Retinal pigment epithelial cell (primary cell): ENCODE data around the gene LCAT.

ENCODE experiments used
- DNase-seq: peaks from one replicate; pipeline ENCODE4 v3.0.0-alpha.2; 2010; ENCODE audit warnings: low read depth
- H3K4me3 ChIP-seq: 2 replicates; pipeline ENCODE4 v1.5.1; 2011; ENCODE audit warnings: mild to moderate bottlenecking, low read length, control low read depth, moderate library complexity
- CTCF ChIP-seq: conservative IDR thresholded peaks from 2 replicates; pipeline ENCODE4 v1.5.1; 2011; ENCODE audit warnings: low read depth, low read length, control low read depth, inconsistent platforms

Gene LCAT

DNA sequence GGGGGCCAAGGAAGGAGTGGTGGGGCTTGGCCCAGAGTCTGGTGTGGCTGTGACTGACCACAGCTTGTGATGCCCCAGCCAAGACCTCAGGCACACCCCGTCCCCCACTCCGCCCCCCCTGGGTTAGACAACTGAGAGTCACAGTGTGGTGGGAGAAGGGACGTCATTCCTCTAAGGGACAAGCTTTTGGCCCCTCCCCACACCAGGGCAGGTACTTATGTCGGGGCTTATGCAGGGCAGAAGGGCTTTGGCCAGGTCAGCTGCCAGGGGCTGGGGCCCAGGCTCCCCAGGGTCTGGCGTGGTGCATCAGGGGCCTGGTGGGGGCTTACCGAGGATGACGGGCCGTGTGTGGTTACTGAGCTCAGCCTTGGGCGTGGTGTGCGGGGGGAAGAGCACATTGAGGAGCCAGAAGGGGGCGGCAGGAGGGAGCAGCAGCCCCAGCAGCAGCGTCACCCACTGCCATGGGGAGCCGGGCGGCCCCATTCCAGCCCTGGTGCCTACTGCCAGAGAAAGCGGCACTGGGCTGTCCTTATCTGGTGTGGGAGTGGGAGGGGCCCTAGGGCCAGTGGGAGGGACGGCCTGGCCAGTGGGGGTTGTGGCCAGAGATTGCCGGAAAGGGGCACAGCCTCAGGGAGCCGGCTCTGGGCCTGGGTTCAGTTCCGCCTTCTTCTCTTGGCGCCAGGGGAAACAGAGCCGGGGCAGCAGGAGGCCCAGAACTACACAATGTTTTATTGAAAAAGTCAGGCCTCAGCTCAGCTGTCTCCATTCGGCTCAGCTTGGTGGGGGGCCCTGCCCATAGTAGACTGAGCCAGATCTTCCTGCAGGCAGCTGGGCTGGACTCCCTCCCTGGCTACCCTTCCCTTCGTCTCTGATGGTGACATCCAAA, at the start of gene LCAT:
TSS of gene LCAT (minus strand) at position 502 of the 886 bp plus-strand sequence. CDS start at position 483, 19 bp downstream.
- no peak for DNase-seq
- no peak within 1 kb of the TSS for H3K4me3 ChIP-seq

DNA sequence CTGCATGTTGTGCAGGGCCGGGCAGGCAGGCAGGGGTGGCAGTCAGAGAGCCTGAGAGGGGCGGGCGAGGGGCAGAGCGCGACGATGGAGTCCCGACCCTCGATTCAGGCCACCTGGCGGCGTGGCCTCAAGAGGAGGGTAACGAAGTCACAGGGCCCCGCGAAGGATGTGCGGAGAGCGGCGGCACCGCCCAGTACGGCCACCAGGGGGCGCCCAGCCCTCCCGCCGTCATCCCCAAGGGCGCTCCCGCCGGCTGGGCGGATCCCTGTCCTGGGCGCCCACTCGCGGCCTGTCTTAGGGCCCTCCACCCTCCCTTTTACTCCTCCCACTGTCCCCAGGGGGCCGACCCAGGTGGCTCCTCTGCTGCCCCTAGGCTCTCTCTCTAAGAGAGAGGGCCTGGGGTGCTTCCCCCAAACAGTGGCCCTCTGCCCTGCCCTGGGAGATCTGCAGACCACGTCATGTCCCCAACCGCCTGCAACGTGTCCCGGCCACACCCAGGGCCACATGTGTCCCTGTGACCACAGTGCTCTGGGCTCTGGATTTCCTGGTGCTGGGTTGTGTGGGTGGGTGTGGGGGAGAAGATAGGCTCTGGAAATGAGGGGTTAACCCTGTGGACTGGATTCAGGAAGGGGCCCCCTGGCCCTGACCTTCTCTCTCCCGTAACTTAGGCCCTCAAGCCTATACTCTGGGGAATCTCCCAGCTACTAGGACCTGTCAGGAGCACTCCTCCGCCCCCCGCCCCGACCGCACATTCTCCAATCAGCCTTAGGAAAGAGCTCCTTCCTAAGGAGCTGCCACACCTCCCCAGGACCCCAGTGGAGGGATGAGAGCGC, 49.5 kb upstream of the LCAT start:
- no peak for DNase-seq
- TF ChIP-seq CTCF, result peak; percentile 84
- no peak overlapping the region for H3K4me3 ChIP-seq

More for the DNA sequence above, at the start of gene LCAT:
- no peak for TF ChIP-seq CTCF

DNA sequence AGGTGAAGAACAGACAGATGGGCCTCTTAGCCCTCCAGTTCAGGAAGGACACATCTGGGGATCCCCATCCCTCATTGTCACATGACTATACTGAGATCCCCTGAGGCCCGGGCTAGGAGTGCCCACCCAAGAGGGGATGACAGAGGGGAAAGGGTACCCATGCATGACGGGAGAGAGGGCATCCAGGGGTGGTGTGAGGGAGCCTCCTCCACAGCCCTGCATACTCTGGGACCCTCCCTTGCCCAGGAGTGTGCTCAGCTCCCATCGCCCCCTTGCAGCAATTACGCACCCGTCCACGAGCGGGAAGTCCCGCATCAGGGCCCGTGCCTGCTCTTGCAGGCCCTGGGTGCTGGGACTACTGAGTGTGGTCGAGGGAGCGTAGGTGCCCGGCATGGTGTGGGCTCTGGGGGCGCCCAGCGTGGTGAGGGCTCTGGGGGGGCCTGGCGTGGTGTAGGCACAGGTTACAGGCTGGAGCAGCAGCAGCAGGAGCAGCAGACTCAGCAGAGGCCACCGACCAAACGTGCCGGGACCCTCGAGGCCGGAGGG, 48.8 kb upstream of the LCAT start:
- no peak for TF ChIP-seq CTCF
- DNase-seq, result no peak
- H3K4me3 ChIP-seq, result no peak overlapping the region

GRCh38 chr16:67990018-67990386, 46.1 kb upstream of the LCAT start:
- no peak for TF ChIP-seq CTCF
- DNase-seq, result no peak
- no peak overlapping the region for H3K4me3 ChIP-seq

DNA sequence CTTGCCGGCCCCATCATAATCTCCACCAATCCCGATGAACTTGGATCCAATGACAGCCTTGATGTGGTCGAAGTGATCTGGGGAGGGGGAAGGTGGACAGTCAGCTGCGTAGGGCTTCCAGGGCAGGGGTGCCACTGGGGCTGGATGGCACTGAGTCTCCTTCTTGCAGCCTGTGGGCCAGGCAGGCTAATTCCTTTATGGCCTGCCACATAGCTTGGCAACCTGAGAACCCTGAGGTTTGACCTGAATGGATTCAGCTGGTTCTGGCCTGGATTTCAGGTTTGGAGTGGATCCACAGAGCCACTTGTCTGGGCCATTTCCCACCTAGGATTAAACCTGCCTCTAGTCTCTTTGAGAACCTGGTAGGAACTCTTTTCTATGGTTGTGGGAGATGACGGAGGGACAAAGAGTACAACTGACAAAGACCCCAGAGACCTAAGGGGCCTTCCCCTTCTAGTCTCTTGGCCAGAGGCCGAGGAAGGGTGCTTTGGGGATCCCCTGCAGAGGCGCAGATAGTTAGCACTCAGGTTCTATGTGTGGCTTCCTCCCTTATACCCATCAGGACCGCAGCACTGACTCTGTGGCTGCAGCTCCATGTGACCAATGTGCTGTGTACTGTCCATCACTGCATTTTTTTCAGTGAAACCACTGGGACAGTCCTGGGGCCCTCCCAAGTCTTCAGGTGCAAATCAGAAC, 45.5 kb upstream of the LCAT start:
- DNase-seq, result no peak
- no peak overlapping the region for H3K4me3 ChIP-seq
- no peak for TF ChIP-seq CTCF

- TF ChIP-seq CTCF, result no peak
- no peak for DNase-seq
- H3K4me3 ChIP-seq, result no peak overlapping the region
These were observed 44.8 kb upstream of the LCAT start for GRCh38 chr16:67988675-67989074.
